Thyroid gland (tissue), 4 donors: Measurements from ENCODE around the gene RAI1.

Experiments
- POLR2A ChIP-seq, 2 donors: fragments of 450-650 bp; IDR thresholded peaks; one replicate each; pipeline ENCODE4 v1.6.1; 2017; ENCODE audit warnings: antibody characterized with exemption in 2 of 2, mild to moderate bottlenecking in 2 of 2, moderate library complexity in 1 of 2
- TF ChIP-seq, protein P1 (sequence below), 6 experiments: fragments of 200-600 bp in 3 of 6; fragments of 450-650 bp in 3 of 6; sonication (generic) in 3 of 6; IDR thresholded peaks; one replicate each; pipeline ENCODE4 v1.5.1; 2016 to 2019; ENCODE audit warnings: antibody characterized with exemption in 6 of 6, mild to moderate bottlenecking in 2 of 6, inconsistent platforms in 1 of 6, moderate library complexity in 1 of 6

- TF ChIP-seq, protein P1, sequence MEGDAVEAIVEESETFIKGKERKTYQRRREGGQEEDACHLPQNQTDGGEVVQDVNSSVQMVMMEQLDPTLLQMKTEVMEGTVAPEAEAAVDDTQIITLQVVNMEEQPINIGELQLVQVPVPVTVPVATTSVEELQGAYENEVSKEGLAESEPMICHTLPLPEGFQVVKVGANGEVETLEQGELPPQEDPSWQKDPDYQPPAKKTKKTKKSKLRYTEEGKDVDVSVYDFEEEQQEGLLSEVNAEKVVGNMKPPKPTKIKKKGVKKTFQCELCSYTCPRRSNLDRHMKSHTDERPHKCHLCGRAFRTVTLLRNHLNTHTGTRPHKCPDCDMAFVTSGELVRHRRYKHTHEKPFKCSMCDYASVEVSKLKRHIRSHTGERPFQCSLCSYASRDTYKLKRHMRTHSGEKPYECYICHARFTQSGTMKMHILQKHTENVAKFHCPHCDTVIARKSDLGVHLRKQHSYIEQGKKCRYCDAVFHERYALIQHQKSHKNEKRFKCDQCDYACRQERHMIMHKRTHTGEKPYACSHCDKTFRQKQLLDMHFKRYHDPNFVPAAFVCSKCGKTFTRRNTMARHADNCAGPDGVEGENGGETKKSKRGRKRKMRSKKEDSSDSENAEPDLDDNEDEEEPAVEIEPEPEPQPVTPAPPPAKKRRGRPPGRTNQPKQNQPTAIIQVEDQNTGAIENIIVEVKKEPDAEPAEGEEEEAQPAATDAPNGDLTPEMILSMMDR (IDR thresholded peaks at IDR 0.05) = peak in 3 of 6 experiments; percentile 13 to 28 (median 13)
- TF ChIP-seq POLR2A (IDR thresholded peaks at IDR 0.05) = no peak
Measured at GRCh38 chr17:17849845-17850373, 168.7 kb downstream of the RAI1 start.
